ENCODE results near the gene MGA.
"Not testable (repeated sequence)": the region's sequence is repeated elsewhere in the genome, so short reads cannot be mapped to it uniquely, and the experiment has no call there.

Gene MGA

GRCh38 chr15:41714291-41714690 is 54.1 kb downstream of the MGA start:
- DNase-seq (ENCODE audit: low spot score): no peak
- FAIRE-seq: no peak

- DNase-seq (ENCODE audit: low spot score): no peak
- no peak for FAIRE-seq
Observed at GRCh38 chr15:41716864-41717263, 56.7 kb downstream of the MGA start.

GRCh38 chr15:41727143-41727542 is 66.9 kb downstream of the MGA start:
- no peak for DNase-seq (ENCODE audit: low spot score)
- no peak for FAIRE-seq

GRCh38 chr15:41728061-41728460 is 67.9 kb downstream of the MGA start:
- not testable (repeated sequence) for FAIRE-seq

GRCh38 chr15:41730543-41730942 is 70.3 kb downstream of the MGA start:
- no peak for FAIRE-seq
- DNase-seq (ENCODE audit: low spot score): no peak

More at GRCh38 chr15:41728061-41728460, 67.9 kb downstream of the MGA start:
- DNase-seq (ENCODE audit: low spot score): not testable (repeated sequence)

GRCh38 chr15:41732483-41732882 is 72.3 kb downstream of the MGA start:
- FAIRE-seq: no peak
- DNase-seq (ENCODE audit: low spot score): no peak

GRCh38 chr15:41734079-41734478 is 73.9 kb downstream of the MGA start:
- DNase-seq (ENCODE audit: low spot score): no peak
- no peak for FAIRE-seq

GRCh38 chr15:41735046-41735445 is 74.8 kb downstream of the MGA start:
- DNase-seq (ENCODE audit: low spot score) (no peak), FAIRE-seq (no peak)

GRCh38 chr15:41735492-41735891 is 75.3 kb downstream of the MGA start:
- not testable (repeated sequence) for FAIRE-seq; DNase-seq (ENCODE audit: low spot score)

- FAIRE-seq (no peak), DNase-seq (ENCODE audit: low spot score) (no peak)
Observed at GRCh38 chr15:41746802-41747201, 86.6 kb downstream of the MGA start.

GRCh38 chr15:41756198-41756597 is 96.0 kb downstream of the MGA start:
- no peak for DNase-seq (ENCODE audit: low spot score)
- no peak for FAIRE-seq

- FAIRE-seq (no peak), DNase-seq (ENCODE audit: low spot score) (peak; percentile 49)
Observed at GRCh38 chr15:41772720-41773331, 112.6 kb downstream of the MGA start.

GRCh38 chr15:41773332-41773728 is 113.1 kb downstream of the MGA start:
- DNase-seq (ENCODE audit: low spot score): no peak
- no peak for FAIRE-seq

- FAIRE-seq: no peak
Observed at GRCh38 chr15:41773729-41774061, 113.5 kb downstream of the MGA start.

GRCh38 chr15:41774062-41774881 is 114.1 kb downstream of the MGA start, which contains the start of gene MAPKBP1:
Gene MAPKBP1, plus strand, starts transcription at chr15:41774484. Its CDS starts 792 bp downstream, at chr15:41775276.
- peak; percentile 98 for DNase-seq (ENCODE audit: low spot score)
- peak; percentile 91 for FAIRE-seq

More at GRCh38 chr15:41773729-41774061, 113.5 kb downstream of the MGA start:
- no peak for DNase-seq (ENCODE audit: low spot score)

GRCh38 chr15:41774882-41775417 is 114.7 kb downstream of the MGA start:
- no peak for FAIRE-seq

GRCh38 chr15:41775651-41776050 is 115.4 kb downstream of the MGA start:
- DNase-seq (ENCODE audit: low spot score): no peak
- no peak for FAIRE-seq

More at GRCh38 chr15:41774882-41775417, 114.7 kb downstream of the MGA start:
- no peak for DNase-seq (ENCODE audit: low spot score)

GRCh38 chr15:41777421-41777973 is 117.3 kb downstream of the MGA start:
- DNase-seq (ENCODE audit: low spot score) (no peak), FAIRE-seq (no peak)

GRCh38 chr15:41778521-41778920 is 118.3 kb downstream of the MGA start:
- no peak for DNase-seq (ENCODE audit: low spot score)
- FAIRE-seq: no peak

- DNase-seq (ENCODE audit: low spot score): no peak
- FAIRE-seq: no peak
Observed at GRCh38 chr15:41779662-41780157, 119.5 kb downstream of the MGA start.

- no peak for FAIRE-seq
Observed at GRCh38 chr15:41780266-41780665, 120.1 kb downstream of the MGA start.

GRCh38 chr15:41780727-41781126 is 120.5 kb downstream of the MGA start:
- DNase-seq (ENCODE audit: low spot score): no peak
- no peak for FAIRE-seq

More at GRCh38 chr15:41780266-41780665, 120.1 kb downstream of the MGA start:
- DNase-seq (ENCODE audit: low spot score): no peak
